Endothelial cell (in vitro differentiated cells): Measurements from ENCODE around the gene ZNF598. TPM values are rescaled to one million over a fixed set of nuclear protein-coding genes. Genes with fewer than 3 reads are reported as not detected.
A peak's percentile ranks its signal among the peaks of the same experiment; 100 is the strongest.

Experiments used
- DNase-seq: peaks from one replicate; pipeline ENCODE4 v3.0.0; 2021; ENCODE audit warnings: low spot score
- H3K27ac Mint-ChIP-seq: one replicate; pipeline ENCODE4 v1.8.0; 2021; ENCODE audit warnings: mixed read lengths, inconsistent platforms; ENCODE audit not compliant: unreplicated experiment
- H3K27me3 Mint-ChIP-seq: one replicate; pipeline ENCODE4 v1.8.0; 2021; ENCODE audit warnings: mild to moderate bottlenecking, moderate library complexity, mixed read lengths, inconsistent platforms; ENCODE audit not compliant: unreplicated experiment
- H3K36me3 Mint-ChIP-seq: one replicate; pipeline ENCODE4 v1.8.0; 2021; ENCODE audit warnings: mild to moderate bottlenecking, low read depth, mixed read lengths, inconsistent platforms; ENCODE audit not compliant: unreplicated experiment
- H3K4me1 Mint-ChIP-seq: one replicate; pipeline ENCODE4 v1.8.0; 2021; ENCODE audit warnings: mild to moderate bottlenecking, mixed read lengths, inconsistent platforms; ENCODE audit not compliant: unreplicated experiment
- H3K4me3 Mint-ChIP-seq: one replicate; pipeline ENCODE4 v1.8.0; 2021; ENCODE audit warnings: mild to moderate bottlenecking, mixed read lengths, inconsistent platforms; ENCODE audit not compliant: unreplicated experiment
- H3K9me3 Mint-ChIP-seq: one replicate; pipeline ENCODE4 v1.8.0; 2021; ENCODE audit warnings: mixed read lengths, inconsistent platforms; ENCODE audit not compliant: unreplicated experiment
- CTCF ChIP-seq: fragments of 200-600 bp; sonication (generic); IDR thresholded peaks from one replicate; pipeline ENCODE4 v1.5.0; 2021; ENCODE audit warnings: antibody characterized with exemption; ENCODE audit not compliant: unreplicated experiment
- total RNA-seq: library from RNA; stranded (reverse); fragmentation: NEBNext Ultra II Directional; extraction: Animal tissue kit (Norgen Biotek cat#: 25700); gene quantifications from one replicate; pipeline ENCODE4 v1.2.1, GENCODE V29; 2021; ENCODE audit not compliant: unreplicated experiment

ZNF598 gene
- total RNA-seq, 1 donor from 2014 or later = 34.4 TPM

- peaks cover 10% of the 10 kb centered on the region for H3K27me3 Mint-ChIP-seq
- H3K36me3 Mint-ChIP-seq = no peaks in the 10 kb centered on the region
- H3K4me1 Mint-ChIP-seq = peaks cover 12% of the 10 kb centered on the region
- no peaks in the 10 kb centered on the region for H3K9me3 Mint-ChIP-seq
- no peak for DNase-seq
- H3K27ac Mint-ChIP-seq = no peak overlapping the region
- TF ChIP-seq CTCF = no peak
- H3K4me3 Mint-ChIP-seq = no peak overlapping the region
Observed at GRCh38 chr16:1973461-1974156, 36.0 kb downstream of the ZNF598 start.

- Mint-ChIP-seq H3K27me3 (peaks cover 10% of the 10 kb centered on the region), H3K9me3 (no peaks in the 10 kb centered on the region), H3K36me3 (no peaks in the 10 kb centered on the region), H3K27ac (peak overlapping the region; percentile 85), H3K4me3 (peak overlapping the region; percentile 98), H3K4me1 (peaks cover 12% of the 10 kb centered on the region)
- no peak for DNase-seq
- TF ChIP-seq CTCF = no peak
Observed at GRCh38 chr16:1972490-1972877, 37.1 kb downstream of the ZNF598 start.

DNA sequence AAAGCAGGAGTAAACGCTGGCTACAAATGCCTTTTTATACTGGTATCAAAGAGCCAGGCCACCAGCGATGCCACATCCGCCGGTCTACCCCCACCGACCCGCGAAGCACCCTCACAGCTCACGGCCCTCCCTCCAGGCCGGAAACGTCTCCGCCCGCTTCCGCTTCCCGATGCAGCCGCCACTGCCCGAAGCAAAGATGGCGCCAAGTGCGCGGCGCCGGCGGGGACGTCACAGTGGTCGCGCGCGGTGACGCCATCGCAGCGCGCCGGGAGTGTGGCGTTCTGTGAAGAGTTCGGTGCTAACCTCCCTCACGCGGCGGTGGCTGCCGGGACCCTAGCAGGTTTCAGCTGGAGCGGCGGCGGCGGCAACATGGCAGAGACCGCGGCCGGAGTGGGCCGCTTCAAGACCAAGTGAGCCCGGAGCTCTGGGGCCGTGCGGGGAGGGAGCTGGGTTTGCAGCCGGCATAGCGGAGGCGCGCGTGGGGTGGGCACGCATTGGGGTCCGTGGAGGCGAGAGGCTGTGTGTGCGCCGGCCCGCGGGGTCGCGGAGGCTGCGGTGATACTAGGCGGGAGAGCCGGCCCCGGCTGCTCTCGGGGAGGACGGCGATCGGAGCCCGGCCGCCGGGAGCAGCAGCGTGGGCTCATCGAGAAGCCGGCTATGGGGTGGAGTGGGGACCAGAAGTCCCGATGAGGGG lies 37.7 kb downstream of the ZNF598 start, which contains the start of gene TBL3:
TSS of gene TBL3 (plus strand) at position 258 of the 694 bp plus-strand sequence. CDS start at position 370, 112 bp downstream.
- Mint-ChIP-seq H3K27ac (peak within 1 kb of the TSS; percentile 99), H3K4me1 (peaks cover 12% of the 10 kb centered on the region), H3K27me3 (peaks cover 10% of the 10 kb centered on the region), H3K36me3 (no peaks in the 10 kb centered on the region), H3K9me3 (no peaks in the 10 kb centered on the region), H3K4me3 (peak within 1 kb of the TSS; percentile 98)
- DNase-seq = peak; percentile 95
- TF ChIP-seq CTCF = no peak

DNA sequence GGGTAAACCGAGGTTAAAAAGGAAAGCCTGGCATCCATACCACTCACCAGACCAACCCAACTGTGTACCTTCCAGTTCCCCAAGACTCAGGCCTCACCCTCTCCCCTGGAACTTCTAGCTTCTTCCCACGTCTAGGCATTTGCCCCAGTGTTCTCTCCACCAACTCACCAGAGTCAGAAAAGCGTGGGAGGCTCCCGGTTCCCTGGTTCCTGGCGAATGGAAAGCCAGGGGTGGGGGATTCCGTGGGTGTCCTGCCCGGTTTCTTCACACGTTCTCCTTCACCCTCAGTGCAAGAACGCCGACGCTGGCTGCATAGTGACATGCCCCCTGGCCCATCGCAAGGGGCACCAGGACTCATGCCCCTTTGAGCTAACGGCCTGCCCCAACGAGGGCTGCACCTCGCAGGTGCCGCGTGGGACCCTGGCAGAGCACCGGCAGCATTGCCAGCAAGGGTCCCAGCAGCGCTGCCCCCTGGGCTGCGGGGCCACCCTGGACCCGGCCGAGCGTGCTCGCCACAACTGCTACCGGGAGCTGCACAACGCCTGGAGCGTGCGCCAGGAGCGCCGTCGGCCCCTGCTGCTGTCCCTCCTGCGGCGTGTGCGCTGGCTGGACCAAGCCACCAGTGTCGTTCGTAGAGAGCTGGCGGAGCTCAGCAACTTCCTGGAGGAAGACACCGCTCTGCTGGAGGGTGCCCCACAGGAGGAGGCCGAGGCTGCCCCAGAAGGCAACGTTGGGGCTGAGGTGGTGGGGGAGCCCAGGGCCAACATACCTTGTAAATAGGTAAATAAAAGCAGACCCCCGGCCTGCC lies 41.3 kb downstream of the ZNF598 start:
- Mint-ChIP-seq H3K27ac (no peak overlapping the region), H3K4me3 (no peak overlapping the region), H3K36me3 (peaks cover 5% of the 10 kb centered on the region)

More for the DNA sequence above, 41.3 kb downstream of the ZNF598 start:
- Mint-ChIP-seq H3K27me3 (peaks cover 9% of the 10 kb centered on the region), H3K9me3 (no peaks in the 10 kb centered on the region), H3K4me1 (peaks cover 26% of the 10 kb centered on the region)
- TF ChIP-seq CTCF = no peak
- no peak for DNase-seq
